ENCODE data around the gene IQCH.

IQCH gene

DNA sequence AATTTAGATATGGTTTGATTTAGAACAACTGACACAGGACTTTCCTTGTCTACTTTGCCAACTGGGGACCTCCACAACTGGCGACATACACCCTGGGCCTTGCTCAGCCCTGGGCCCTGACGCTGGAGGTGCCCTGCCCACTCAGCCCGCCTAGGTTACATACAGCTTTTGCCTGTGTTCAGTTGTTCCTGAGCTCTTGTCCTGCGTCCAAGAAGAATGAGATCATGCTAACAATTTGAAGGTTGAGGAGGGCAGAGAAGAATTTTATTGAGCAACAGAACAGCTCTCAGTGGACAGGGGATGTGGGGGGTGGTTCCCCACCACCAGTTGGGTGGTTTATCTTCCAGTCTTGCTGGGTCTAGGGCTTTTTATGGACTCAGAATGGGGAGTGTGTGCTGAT, 67.9 kb downstream of the IQCH start:
- DNase-seq (ENCODE audit: low read depth, low spot score): no peak
- TF ChIP-seq CTCF (IDR thresholded peaks at IDR 0.05; ENCODE audit: insufficient read depth, low read length, missing control alignments): no peak
- no peak overlapping the region for H3K4me3 ChIP-seq (ENCODE audit: low read depth, low read length)
- CTCF ChIA-PET: interaction anchor here (1.0 kb wide), 1 partner anchor 18 kb away, joined by 3 read pairs; no protein-coding TSS in a partner anchor
- POLR2A ChIA-PET: no interaction called here

DNA sequence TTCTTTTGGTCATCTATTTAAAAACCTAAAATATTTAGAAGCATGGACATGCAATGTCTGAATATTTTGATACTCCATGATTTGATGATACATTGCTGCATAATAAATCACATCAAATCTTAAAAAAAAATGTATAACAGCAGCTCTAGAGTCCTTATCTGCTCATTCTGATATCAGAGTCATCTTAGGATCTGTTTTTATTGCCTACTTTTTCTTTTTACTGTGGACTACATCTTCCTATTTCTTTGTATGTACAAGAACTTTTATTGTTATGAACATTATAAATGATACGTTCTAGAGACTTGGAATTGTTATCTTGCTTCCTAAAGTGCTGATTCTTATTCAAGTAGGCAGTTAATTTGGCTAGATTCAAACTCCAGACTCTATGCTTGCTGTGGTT, 72.7 kb downstream of the IQCH start:
- ChIA-PET POLR2A (no interaction called here), CTCF (no interaction called here)
- no peak for TF ChIP-seq CTCF (IDR thresholded peaks at IDR 0.05; ENCODE audit: insufficient read depth, low read length, missing control alignments)
- H3K4me3 ChIP-seq (ENCODE audit: low read depth, low read length): no peak overlapping the region
- DNase-seq (ENCODE audit: low read depth, low spot score): no peak

- DNase-seq (ENCODE audit: low read depth, low spot score): no peak
- ChIA-PET POLR2A (no interaction called here), CTCF (no interaction called here)
- no peak for TF ChIP-seq CTCF (IDR thresholded peaks at IDR 0.05; ENCODE audit: insufficient read depth, low read length, missing control alignments)
- H3K4me3 ChIP-seq (ENCODE audit: low read depth, low read length): no peak overlapping the region
These were observed 73.2 kb downstream of the IQCH start for GRCh38 chr15:67327737-67328136.

DNA sequence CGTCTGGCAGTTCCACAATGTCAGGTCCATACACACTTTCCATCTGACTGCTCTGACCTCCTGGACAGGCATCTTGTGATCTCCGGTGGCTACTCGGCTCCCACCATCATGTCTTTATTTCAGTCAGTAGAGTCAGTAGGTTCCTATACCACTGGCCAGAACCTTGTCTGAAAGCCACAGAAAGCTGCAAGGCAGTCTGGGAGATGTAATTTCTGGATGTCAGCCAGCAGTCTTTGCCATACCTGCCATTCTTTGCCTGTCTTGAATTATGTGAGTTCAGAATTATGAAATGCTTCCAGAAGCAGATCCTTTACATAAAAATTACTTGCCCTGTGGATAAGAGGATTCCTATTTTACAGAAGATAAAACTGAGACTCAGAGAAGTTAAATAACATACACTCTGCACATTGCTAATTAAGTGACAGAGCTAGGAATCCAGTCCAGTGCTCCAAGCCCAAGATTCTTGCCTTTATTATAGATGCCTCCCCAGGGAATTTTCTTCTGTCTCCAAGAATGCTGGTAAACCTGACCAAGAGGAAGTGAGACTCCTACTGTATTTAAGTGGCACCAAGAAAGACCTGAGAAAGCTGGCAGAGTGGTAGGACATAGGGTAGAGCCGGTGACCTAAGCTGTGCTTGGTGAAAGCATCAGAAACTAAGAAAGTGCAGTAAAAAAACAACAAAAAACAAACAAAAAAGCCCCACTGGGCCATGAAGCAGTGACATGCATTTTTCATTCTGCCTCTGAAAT, 75.6 kb downstream of the IQCH start:
- ChIA-PET POLR2A (no interaction called here), CTCF (interaction anchor here (0.8 to 1.7 kb wide), 2 partner anchors 19 to 506 kb away, joined by 3 to 4 read pairs; no protein-coding TSS in a partner anchor)
- TF ChIP-seq CTCF (IDR thresholded peaks at IDR 0.05; ENCODE audit: insufficient read depth, low read length, missing control alignments): no peak
- DNase-seq (ENCODE audit: low read depth, low spot score): no peak
- H3K4me3 ChIP-seq (ENCODE audit: low read depth, low read length): no peak overlapping the region

DNA sequence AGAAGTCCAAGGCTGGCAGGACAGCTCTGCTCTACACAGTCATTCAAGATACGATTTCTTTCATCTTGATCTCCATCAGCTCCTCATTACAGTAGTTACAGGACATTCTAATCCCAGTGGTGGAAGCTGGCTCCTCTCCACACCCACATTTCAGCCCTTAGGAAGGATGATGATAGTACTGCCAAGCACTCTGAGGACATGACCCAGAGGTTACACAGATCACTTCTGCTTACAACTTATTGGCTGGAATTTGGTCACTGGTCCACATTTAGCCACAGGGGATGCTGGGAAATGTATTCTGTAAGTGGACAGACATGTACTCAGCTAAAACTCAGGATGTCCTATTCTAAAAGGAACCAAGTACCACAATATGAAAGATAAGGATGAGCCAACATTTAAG, 77.1 kb downstream of the IQCH start:
- CTCF ChIA-PET: interaction anchor here (1.7 kb wide), 1 partner anchor 102 kb away, joined by 6 read pairs; no protein-coding TSS in a partner anchor
- no peak for TF ChIP-seq CTCF (IDR thresholded peaks at IDR 0.05; ENCODE audit: insufficient read depth, low read length, missing control alignments)
- POLR2A ChIA-PET: no interaction called here
- DNase-seq (ENCODE audit: low read depth, low spot score): no peak
- H3K4me3 ChIP-seq (ENCODE audit: low read depth, low read length): no peak overlapping the region

GRCh38 chr15:67335026-67335425, 80.4 kb downstream of the IQCH start:
- DNase-seq (ENCODE audit: low read depth, low spot score): no peak
- ChIA-PET POLR2A (no interaction called here), CTCF (no interaction called here)
- no peak overlapping the region for H3K4me3 ChIP-seq (ENCODE audit: low read depth, low read length)
- TF ChIP-seq CTCF (IDR thresholded peaks at IDR 0.05; ENCODE audit: insufficient read depth, low read length, missing control alignments): no peak
